Stomach (tissue), 4 donors: Measurements from ENCODE around the gene MINK1.

Source experiments
- CTCF ChIP-seq, 7 experiments: fragments of 450-650 bp in 4 of 7; fragments of 200-600 bp in 3 of 7; sonication (generic) in 3 of 7; IDR thresholded peaks; one replicate each; pipeline ENCODE4 v1.5.1; 2016 to 2019; ENCODE audit warnings: antibody characterized with exemption in 7 of 7, control low read depth in 2 of 7, mild to moderate bottlenecking in 1 of 7
- EP300 ChIP-seq: sonication (generic); formaldehyde crosslinking; IDR thresholded peaks from one replicate; pipeline ENCODE4 v1.6.1; 2017; ENCODE audit warnings: antibody characterized with exemption
- POLR2A ChIP-seq, 4 donors: fragments of 450-650 bp; IDR thresholded peaks; one replicate each; pipeline ENCODE4 v1.6.1; 2016; ENCODE audit warnings: antibody characterized with exemption in 4 of 4, control low read depth in 2 of 4, mild to moderate bottlenecking in 1 of 4, moderate library complexity in 1 of 4
- POLR2AphosphoS5 ChIP-seq, 3 donors: sonication (generic); formaldehyde crosslinking; IDR thresholded peaks; one replicate each; pipeline ENCODE4 v1.6.1; 2016; ENCODE audit warnings: antibody characterized with exemption in 3 of 3

- TF ChIP-seq CTCF (IDR thresholded peaks at IDR 0.05) (no peak), POLR2A (IDR thresholded peaks at IDR 0.05) (no peak), EP300 (no peak), POLR2AphosphoS5 (IDR thresholded peaks at IDR 0.05) (no peak)
Measured at GRCh38 chr17:4877089-4877488, 43.9 kb downstream of the MINK1 start.
